ENCODE results near the gene CABLES2. TPM values are rescaled to one million over a fixed set of nuclear protein-coding genes. Genes with fewer than 3 reads are reported as not detected.

The CABLES2 gene
- total RNA-seq, 4 donors from 2014 or later: 2.0 to 6.9 (median 4.1) TPM

DNA sequence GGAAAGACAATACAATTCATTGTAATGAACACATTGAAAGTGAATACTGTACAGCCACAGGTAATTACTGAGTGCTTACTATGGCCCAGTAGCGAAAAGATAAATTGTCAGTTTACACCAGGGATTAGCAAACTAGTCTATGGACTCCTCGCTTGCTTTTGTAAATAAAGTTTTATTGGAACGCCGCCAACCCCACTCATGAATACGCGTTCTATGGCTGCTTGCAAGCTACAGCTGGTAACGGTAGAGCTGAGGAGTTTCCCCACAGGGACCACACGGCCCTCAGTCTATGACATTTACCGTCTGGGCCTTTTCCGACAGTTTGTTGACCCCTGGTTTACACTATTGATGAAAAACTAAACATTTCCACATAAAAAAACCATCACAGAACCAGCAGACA lies 64.2 kb downstream of the CABLES2 start:
- intact Hi-C loops (cut with DNase I): loop anchor here (5.0 kb wide), 1 partner anchor 34 kb away; no protein-coding TSS in a partner anchor
- Histone ChIP-seq H3K4me3 (no peak overlapping the region), H3K9me3 (no peaks in the 10 kb centered on the region), H3K4me1 (no peaks in the 10 kb centered on the region), H3K27ac (replicated peaks in 1 of 4) (peak overlapping the region in 2 of 4 donors; percentile 24 to 35), H3K27me3 (no peaks in the 10 kb centered on the region), H3K36me3 (peaks cover 40 to 94% (median 77%) of the 10 kb centered on the region in 4 donors)
- 59% methylated on average over 10 of the region's 10 CpGs for WGBS
- no peak for DNase-seq (ENCODE audit: extremely low spot score)
- TF ChIP-seq, protein P1, sequence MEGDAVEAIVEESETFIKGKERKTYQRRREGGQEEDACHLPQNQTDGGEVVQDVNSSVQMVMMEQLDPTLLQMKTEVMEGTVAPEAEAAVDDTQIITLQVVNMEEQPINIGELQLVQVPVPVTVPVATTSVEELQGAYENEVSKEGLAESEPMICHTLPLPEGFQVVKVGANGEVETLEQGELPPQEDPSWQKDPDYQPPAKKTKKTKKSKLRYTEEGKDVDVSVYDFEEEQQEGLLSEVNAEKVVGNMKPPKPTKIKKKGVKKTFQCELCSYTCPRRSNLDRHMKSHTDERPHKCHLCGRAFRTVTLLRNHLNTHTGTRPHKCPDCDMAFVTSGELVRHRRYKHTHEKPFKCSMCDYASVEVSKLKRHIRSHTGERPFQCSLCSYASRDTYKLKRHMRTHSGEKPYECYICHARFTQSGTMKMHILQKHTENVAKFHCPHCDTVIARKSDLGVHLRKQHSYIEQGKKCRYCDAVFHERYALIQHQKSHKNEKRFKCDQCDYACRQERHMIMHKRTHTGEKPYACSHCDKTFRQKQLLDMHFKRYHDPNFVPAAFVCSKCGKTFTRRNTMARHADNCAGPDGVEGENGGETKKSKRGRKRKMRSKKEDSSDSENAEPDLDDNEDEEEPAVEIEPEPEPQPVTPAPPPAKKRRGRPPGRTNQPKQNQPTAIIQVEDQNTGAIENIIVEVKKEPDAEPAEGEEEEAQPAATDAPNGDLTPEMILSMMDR (IDR thresholded peaks at IDR 0.05): no peak
- TF ChIP-seq EP300 (IDR thresholded peaks at IDR 0.05) (no peak), POLR2A (IDR thresholded peaks at IDR 0.05; ENCODE audit: low read depth) (no peak), POLR2AphosphoS5 (IDR thresholded peaks at IDR 0.05) (no peak)

DNA sequence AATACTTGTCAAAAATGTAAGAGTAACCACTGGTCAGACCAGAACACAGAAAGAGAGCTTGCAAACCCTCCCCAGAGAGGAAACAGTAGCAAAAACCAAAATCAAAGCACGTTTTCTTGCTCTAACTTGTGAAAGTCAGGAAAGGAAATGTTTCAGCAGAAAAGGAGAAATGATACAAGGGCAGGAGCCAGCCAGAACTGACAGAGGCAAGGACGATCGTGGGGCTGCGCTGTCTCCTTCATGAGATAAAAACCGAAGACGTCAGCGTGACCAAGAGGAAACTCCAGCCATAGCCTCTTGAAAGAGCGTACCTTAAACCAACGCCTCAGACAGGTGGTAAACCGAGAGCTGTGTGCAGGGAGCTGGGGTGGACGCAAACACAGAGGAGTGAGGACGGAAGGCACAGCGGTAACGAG lies 67.4 kb downstream of the CABLES2 start:
- no peak overlapping the region for H3K4me3 ChIP-seq
- no peaks in the 10 kb centered on the region for H3K27me3 ChIP-seq
- intact Hi-C loops (cut with DNase I): loop anchor here (5.0 kb wide), 1 partner anchor 38 kb away; no protein-coding TSS in a partner anchor
- no peak for DNase-seq (ENCODE audit: extremely low spot score)
- WGBS: 82% methylated on average over 13 of the region's 14 CpGs
- H3K4me1 ChIP-seq: no peaks in the 10 kb centered on the region
- no peaks in the 10 kb centered on the region for H3K9me3 ChIP-seq
- TF ChIP-seq EP300 (IDR thresholded peaks at IDR 0.05) (no peak), POLR2AphosphoS5 (IDR thresholded peaks at IDR 0.05) (no peak), POLR2A (IDR thresholded peaks at IDR 0.05; ENCODE audit: low read depth) (no peak)
- TF ChIP-seq, protein P1 (IDR thresholded peaks at IDR 0.05): no peak
- peaks cover 41 to 94% (median 80%) of the 10 kb centered on the region in 4 donors for H3K36me3 ChIP-seq
- H3K27ac ChIP-seq (replicated peaks in 1 of 4): no peak overlapping the region

Other genes with a start within 250 kb of the CABLES2 start
- gene MTG2, start 224.3 kb downstream of the CABLES2 start, total RNA-seq: 10 to 100 TPM; 21.6 to 26.5 (median 26.0) TPM
- gene HRH3, start 187.0 kb downstream of the CABLES2 start, total RNA-seq: not detected
- gene OSBPL2, start 168.8 kb downstream of the CABLES2 start, total RNA-seq: 10 to 100 TPM; 34.5 to 52.7 (median 44.2) TPM
- 100 to 1,000 TPM; 127 to 184 (median 173) TPM for gene ADRM1, start 104.3 kb downstream of the CABLES2 start, total RNA-seq
- gene LAMA5, start 40.0 kb downstream of the CABLES2 start, total RNA-seq: 100 to 1,000 TPM in 3 of 4 donors, 10 to 100 TPM in 1; 70.1 to 257 (median 150) TPM
- 1,000 to 10,000 TPM in 2 of 4 donors, 100 to 1,000 TPM in 2; 581 to 2,787 (median 1,391) TPM for gene RPS21, start 20.2 kb downstream of the CABLES2 start, total RNA-seq
- not detected for gene RBBP8NL, start 20.3 kb upstream of the CABLES2 start, total RNA-seq
- under 1 TPM in 3 of 4 donors, not detected in 1; 0.33 to 0.78 (median 0.46) TPM for gene GATA5, start 68.7 kb upstream of the CABLES2 start, total RNA-seq
- 10 to 100 TPM in 3 of 4 donors, 1 to 10 TPM in 1; 10.0 to 42.4 (median 30.1) TPM for gene SLCO4A1, start 235.2 kb upstream of the CABLES2 start, total RNA-seq